ENCODE measurements around the gene KYNU.
"Not testable (repeated sequence)": the region's sequence is repeated elsewhere in the genome, so short reads cannot be mapped to it uniquely, and the experiment has no call there.

KYNU gene

DNA sequence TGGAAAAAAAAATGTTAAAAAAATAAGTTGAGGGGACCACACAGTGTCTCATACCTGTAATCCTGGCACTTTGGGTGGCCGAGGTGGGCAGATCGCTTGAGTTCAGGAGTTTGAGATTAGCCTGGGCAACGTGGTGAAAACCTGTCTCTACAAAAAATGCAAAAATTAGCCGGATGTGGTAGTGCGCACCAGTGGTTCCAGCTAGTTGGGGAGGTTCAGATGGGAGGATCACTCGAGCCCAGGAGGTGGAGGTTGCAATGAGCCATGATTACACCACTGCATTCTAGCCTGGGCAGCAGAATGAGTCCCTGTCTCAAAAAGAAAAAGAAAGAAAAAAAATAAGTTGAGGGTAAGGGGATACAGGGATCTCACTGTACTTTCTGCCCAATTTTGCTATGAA lies 6.1 kb upstream of the KYNU start:
- no peak for DNase-seq (ENCODE audit: low spot score)

DNA sequence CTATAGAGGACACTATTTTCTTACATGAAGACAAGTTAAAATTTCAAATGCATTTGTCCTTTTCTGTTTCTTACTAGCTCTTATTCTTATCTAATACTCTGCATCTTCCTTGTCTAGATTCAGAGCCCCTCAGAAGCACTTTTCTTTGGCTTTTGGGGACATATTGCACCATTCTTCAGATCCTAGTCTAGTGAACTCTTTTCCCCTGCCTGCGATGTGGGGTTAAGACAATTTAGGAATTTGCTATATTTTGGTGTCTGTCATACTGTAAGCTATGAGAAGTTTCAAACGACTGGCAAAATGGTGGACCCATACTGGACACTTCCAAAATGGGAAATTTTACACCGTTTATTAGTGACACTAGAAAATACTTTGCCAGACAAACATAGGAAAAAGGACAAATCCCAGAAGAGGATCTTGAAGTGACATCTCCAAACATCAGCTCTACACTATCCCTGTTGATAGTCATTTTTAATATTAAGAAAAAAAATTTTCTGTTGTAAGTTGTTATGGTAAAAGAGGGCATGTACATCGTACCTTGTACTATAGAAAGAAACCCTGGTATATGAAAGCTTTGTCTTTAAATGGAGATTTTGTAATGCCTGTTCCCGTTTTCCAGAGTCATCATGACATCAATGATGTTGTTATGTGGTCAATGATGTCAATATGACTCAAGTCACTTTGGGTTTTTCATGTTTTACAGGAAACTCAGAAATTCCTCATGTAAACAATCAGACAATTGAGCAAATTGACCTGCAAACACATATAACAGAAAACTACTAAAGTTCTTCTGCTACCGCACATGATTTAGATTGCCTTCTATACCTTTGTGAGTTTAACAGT lies 4.4 kb upstream of the KYNU start:
- DNase-seq (ENCODE audit: low spot score) = no peak

GRCh38 chr2:142873831-142874287 lies 3.6 kb upstream of the KYNU start:
- no peak for DNase-seq (ENCODE audit: low spot score)

DNA sequence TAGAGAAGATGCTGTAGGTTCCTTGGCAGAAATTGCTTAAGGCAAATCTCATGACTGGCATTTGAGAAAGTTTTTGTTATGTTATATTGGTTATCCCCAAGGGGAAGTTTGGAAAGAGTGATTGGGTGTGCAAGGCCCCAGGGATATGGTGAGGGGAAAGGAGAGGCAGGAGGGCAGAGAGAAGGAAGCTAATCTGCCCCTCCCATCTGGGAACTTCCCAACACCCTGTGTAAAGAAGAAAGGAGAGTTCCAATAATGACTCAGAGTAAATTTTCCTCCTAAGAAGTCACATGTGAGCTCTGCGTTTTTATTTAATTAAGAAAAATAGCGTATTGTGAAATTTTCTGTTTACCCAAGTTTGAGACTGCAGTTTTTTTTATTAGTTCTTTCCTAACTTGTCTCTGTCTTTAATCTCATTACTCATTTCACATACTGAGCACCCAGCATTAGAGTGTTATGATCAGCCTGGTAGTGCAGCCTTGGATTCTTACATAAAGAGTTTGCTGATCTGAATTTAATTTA lies 3.1 kb upstream of the KYNU start:
- DNase-seq (ENCODE audit: low spot score) = no peak

GRCh38 chr2:142875010-142875409 lies 2.5 kb upstream of the KYNU start:
- no peak for DNase-seq (ENCODE audit: low spot score)

GRCh38 chr2:142875652-142876051 lies 1.8 kb upstream of the KYNU start:
- no peak for DNase-seq (ENCODE audit: low spot score)

GRCh38 chr2:142876423-142876822 lies 1.0 kb upstream of the KYNU start:
- DNase-seq (ENCODE audit: low spot score) = no peak

DNA sequence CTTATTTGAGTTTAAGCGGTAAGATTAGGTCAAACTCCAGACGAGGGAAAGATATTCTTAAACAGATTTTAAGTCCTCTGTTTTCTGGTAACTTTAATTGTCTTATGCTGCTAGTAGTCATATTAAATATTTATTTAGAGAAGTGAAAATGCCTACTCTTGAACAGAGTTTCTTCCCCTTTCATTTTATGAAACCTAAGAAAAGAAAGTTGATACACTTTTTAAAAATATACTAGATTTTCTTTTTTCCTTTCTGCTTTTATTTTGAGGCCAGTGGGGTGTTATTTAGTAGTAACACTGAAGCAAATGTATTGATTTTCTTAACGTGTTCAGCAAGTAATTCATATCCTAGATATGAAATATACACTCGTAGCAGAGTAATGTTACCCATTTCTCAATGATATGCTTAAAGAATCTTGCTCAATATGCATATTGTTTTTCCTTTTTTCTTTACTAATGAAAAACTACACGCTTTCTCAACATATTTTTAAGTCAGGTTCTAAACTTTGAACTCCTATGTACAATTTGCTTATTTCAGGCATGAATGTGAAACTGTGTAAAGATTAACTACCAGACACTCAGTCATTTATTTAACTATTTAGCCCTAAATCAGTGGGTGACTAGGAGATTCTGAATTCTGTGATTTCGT lies 691 bp downstream of the KYNU start:
- DNase-seq (ENCODE audit: low spot score) = no peak

DNA sequence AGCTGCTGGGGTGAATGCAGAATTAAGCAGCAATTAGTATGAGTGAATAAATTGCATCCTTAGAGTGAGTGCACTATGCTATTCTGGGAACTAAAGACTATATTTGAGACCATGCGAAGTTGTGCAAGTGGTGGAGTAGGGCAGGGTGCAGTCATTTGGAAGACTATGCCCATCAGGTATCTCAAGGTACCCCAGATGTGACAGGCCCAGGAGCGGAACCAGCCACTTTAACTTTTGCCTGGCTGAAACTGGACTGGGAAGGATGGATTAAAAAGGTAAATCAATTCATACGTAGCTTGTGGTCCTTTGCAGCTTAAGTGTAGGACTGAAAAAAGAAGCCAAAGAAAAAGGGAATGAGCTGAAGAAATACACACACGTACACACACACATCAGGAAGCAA lies 1.7 kb downstream of the KYNU start:
- DNase-seq (ENCODE audit: low spot score) = no peak

- no peak for DNase-seq (ENCODE audit: low spot score)
Observed at GRCh38 chr2:142880279-142880678, 2.8 kb downstream of the KYNU start.

DNA sequence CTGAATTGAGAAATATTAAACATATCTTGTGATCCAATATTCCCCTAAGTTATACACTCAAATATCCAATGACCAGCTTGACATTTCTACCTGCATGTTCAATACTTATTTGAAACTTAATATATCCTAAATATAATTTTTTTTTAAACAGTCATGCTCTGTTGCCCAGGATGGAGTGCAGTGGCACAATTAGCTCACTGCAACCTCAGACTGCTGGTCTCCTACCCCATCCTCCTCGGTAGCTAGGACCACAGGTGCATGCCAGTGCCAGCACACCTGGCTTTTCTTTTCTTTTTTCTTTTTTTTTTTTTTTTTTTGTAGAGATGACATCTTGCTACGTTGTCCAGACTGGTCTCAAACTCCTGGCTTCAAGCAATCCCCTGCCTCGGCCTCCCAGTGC lies 4.2 kb downstream of the KYNU start:
- no peak for DNase-seq (ENCODE audit: low spot score)

- DNase-seq (ENCODE audit: low spot score) = not testable (repeated sequence)
Observed at GRCh38 chr2:142882500-142882899, 5.0 kb downstream of the KYNU start.

DNA sequence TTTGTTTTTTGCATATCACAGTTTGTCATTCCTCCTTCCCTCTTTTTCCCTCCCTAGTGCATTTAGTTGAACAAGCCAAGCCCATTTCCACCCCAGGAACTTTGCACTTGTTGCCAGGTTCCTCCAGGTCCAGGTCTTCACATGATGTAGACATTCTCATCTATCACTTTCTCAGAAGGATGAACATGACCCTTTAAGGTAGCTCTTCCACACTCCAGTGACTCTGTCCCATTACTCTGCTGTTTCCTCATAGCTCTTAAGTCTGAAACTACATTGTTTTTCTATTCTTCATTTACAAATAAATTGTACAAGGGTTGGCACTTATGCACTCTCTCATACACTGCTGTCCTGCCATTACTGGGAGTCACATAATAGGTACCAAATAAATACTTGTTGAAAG lies 6.1 kb downstream of the KYNU start:
- no peak for DNase-seq (ENCODE audit: low spot score)

GRCh38 chr2:142885543-142885942 lies 8.1 kb downstream of the KYNU start:
- no peak for DNase-seq (ENCODE audit: low spot score)

GRCh38 chr2:142892715-142893114 lies 15.3 kb downstream of the KYNU start:
- no peak for DNase-seq (ENCODE audit: low spot score)

DNA sequence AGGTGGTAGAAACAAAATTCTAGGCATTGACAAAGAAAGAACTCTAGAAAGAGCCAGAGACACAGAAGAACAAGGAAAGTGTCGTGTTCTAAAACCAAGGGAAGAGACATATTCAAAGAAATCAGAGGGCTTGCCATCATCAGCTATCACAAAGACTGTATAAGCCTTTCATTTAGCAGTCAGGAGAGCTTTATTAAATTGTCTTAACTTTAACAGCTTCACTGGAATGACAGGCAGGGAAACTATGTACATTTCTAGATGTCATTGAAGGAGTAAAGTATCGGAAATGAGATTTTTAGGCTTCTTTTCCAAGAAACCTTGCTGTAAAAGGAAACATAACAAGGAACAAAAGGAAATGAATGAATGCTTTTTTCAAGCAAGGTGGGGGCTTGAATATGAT lies 15.8 kb downstream of the KYNU start:
- no peak for DNase-seq (ENCODE audit: low spot score)

GRCh38 chr2:142897807-142898206 lies 20.3 kb downstream of the KYNU start:
- DNase-seq (ENCODE audit: low spot score) = no peak

DNA sequence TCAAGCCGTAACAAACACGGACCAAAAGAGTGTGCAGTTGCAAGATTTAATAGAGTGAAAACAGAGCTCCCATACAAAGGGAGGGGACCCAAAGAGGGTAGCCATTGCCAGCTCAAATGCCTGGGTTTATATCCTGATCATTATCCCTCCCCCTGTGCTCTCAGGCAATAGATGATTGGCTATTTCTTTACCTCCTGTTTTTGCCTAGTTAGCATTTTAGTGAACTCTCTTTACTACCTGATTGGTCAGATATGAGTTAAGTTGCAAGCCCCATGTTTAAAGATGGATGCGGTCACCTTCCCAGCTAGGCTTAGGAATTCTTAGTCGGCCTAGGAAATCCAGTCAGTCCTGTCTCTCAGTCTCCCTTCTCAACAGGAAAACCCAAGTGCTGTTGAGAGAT lies 22.9 kb downstream of the KYNU start:
- not testable (repeated sequence) for DNase-seq (ENCODE audit: low spot score)

DNA sequence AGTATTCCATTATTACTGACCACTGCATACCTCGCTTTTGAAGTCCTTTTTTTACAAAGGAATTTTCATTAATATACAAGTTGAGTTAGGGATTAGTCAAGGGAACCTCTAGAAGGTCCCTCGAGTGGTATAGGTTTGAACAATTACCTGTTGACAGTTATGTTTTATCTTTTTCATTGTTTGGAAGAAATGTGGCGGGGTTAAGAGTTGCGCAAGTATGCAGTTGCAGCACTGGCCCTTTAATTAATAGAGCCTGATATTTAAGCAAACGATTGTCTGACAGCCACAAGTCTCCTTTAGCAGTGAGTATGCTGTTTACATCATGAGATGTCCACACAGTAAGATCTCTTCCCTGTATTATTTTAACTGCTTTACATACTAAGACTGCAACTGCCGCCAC lies 24.3 kb downstream of the KYNU start:
- no peak for DNase-seq (ENCODE audit: low spot score)

DNA sequence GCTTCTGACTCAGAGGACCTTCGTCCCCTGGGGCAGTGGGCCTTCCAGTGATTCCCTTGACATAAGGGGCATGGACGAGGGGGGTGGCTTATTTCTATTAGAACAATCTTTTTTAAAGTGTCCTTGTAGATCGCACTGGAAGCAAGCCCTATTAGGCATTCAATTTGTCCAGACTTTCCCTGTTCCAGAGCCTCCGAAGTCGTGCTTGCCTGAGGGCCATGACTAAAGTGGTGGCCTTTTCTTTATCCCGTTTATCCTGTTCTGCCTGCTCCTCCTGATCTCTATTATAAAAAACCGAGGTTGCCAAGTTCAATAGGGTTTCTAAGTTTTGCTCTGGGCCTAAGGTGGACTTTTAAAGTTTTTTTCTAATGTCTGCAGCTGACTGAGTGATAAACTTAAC lies 26.3 kb downstream of the KYNU start:
- DNase-seq (ENCODE audit: low spot score) = not testable (repeated sequence)

DNA sequence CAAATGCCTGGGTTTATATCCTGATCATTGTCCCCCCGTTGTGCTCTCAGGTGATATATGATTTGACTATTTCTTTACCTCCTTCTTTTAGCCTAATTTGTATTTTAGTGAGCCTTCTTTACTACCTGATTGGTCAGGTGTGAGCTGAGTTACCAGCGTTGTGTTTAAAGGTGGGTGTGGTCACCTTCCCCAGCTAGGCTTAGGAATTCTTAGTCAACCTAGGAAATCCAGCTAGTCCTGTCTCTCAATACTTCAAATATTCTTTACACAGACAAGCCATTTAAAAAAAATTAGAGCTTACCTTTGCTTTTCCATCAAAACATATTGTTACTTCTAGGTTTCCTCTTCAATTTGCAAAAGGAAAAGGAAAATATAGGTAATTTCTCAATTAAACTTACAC lies 30.2 kb downstream of the KYNU start:
- DNase-seq (ENCODE audit: low spot score) = no peak

DNA sequence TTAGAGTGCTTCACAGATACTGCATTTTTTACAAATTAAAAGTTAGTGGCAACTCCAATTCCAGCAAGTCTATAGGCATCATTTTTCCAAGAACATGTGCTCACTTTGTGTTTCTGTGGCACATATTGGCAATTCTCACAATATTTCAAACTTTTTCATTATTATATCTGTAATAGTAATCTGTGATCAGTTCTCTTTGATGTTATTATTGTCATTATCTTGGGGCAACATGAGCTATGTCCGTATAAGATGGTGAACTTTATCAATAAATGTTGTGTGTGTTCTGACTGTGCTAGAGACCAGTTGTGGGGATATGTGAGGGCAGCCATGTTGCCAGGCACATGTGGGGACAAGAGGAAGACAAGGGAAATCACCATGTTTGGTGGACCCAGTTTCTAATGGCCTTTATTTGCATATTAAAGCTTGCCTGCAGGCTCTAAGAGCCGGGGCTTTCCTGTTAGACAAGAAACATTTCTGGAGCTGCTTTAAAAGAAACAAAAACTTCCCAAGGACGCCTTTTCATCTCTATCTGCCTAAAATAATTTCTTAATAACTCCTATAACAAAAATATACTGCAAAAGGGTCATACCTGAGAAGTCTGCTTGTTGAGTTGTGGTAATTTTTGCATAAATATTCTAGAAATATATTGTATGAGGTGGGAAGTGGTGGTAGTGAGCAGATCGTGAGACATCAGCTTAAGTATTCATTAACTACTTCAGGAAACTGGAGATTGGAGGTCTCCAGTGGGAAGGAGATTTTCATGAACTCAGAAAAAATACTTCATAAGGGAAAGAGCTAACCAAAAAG lies 37.2 kb downstream of the KYNU start:
- no peak for DNase-seq (ENCODE audit: low spot score)

GRCh38 chr2:142915502-142915901 lies 38.0 kb downstream of the KYNU start:
- no peak for DNase-seq (ENCODE audit: low spot score)
